Muscle layer of colon (tissue), 2 donors: ENCODE results near the gene RAB10.
"Not testable (repeated sequence)": the region's sequence is repeated elsewhere in the genome, so short reads cannot be mapped to it uniquely, and the experiment has no call there.

Experiments used
- H3K27ac ChIP-seq: one replicate; pipeline ENCODE4 v1.7.0; 2013; ENCODE audit warnings: low read depth, mild to moderate bottlenecking, low read length, moderate library complexity
- H3K27me3 ChIP-seq, 2 donors: one replicate each; pipeline ENCODE4 v1.7.0; 2013; ENCODE audit warnings: low read length in 2 of 2, mild to moderate bottlenecking in 2 of 2; ENCODE audit not compliant: insufficient read depth in 2 of 2, control insufficient read depth in 1 of 2
- H3K36me3 ChIP-seq: one replicate; pipeline ENCODE4 v1.7.0; 2013; ENCODE audit warnings: mild to moderate bottlenecking, low read length; ENCODE audit not compliant: insufficient read depth
- H3K4me1 ChIP-seq: one replicate; pipeline ENCODE4 v1.7.0; 2013; ENCODE audit warnings: mild to moderate bottlenecking, low read length; ENCODE audit not compliant: insufficient read depth
- H3K4me3 ChIP-seq, 2 donors: one replicate each; pipeline ENCODE4 v1.7.0; 2013; ENCODE audit warnings: low read length in 2 of 2, low read depth in 1 of 2, mild to moderate bottlenecking in 1 of 2, moderate library complexity in 1 of 2
- H3K9ac ChIP-seq: one replicate; pipeline ENCODE4 v1.7.0; 2013; ENCODE audit warnings: low read length
- H3K9me3 ChIP-seq: one replicate; pipeline ENCODE4 v1.7.0; 2013; ENCODE audit warnings: mild to moderate bottlenecking, low read length
- donor health status: abdominal sarcoma.
- donor health status: Adenocarcinoma of cecum.

Gene RAB10

GRCh38 chr2:26108701-26109100, 74.8 kb downstream of the RAB10 start:
- not testable (repeated sequence) for H3K4me1 ChIP-seq, H3K27me3 ChIP-seq, H3K9ac ChIP-seq, H3K4me3 ChIP-seq, H3K36me3 ChIP-seq, H3K27ac ChIP-seq, H3K9me3 ChIP-seq

GRCh38 chr2:26112201-26112600, 78.3 kb downstream of the RAB10 start:
- Histone ChIP-seq H3K9ac (no peak overlapping the region), H3K9me3 (no peaks in the 10 kb centered on the region), H3K36me3 (peaks cover 5% of the 10 kb centered on the region), H3K27ac (no peak overlapping the region), H3K4me3 (no peak overlapping the region), H3K27me3 (no peaks in the 10 kb centered on the region), H3K4me1 (no peaks in the 10 kb centered on the region)

GRCh38 chr2:26114151-26114550, 80.3 kb downstream of the RAB10 start:
- Histone ChIP-seq H3K27me3 (no peaks in the 10 kb centered on the region), H3K9me3 (no peaks in the 10 kb centered on the region), H3K27ac (no peak overlapping the region), H3K4me1 (peaks cover 7% of the 10 kb centered on the region), H3K9ac (no peak overlapping the region), H3K36me3 (peaks cover 5% of the 10 kb centered on the region), H3K4me3 (no peak overlapping the region)

- H3K4me1 ChIP-seq: peaks cover 12% of the 10 kb centered on the region
- H3K9me3 ChIP-seq: no peaks in the 10 kb centered on the region
- H3K9ac ChIP-seq: no peak overlapping the region
- H3K27me3 ChIP-seq: no peaks in the 10 kb centered on the region
- H3K27ac ChIP-seq: no peak overlapping the region
- no peaks in the 10 kb centered on the region for H3K36me3 ChIP-seq
- H3K4me3 ChIP-seq: no peak overlapping the region
Measured at GRCh38 chr2:26118682-26119081, 84.8 kb downstream of the RAB10 start.

- peaks cover 12% of the 10 kb centered on the region for H3K4me1 ChIP-seq
- no peak overlapping the region for H3K4me3 ChIP-seq
- H3K36me3 ChIP-seq: no peaks in the 10 kb centered on the region
- H3K9me3 ChIP-seq: no peaks in the 10 kb centered on the region
- H3K9ac ChIP-seq: no peak overlapping the region
- no peak overlapping the region for H3K27ac ChIP-seq
- no peaks in the 10 kb centered on the region for H3K27me3 ChIP-seq
Measured at GRCh38 chr2:26119521-26119920, 85.6 kb downstream of the RAB10 start.

- Histone ChIP-seq H3K36me3 (peaks cover 2% of the 10 kb centered on the region), H3K4me1 (peaks cover 12% of the 10 kb centered on the region), H3K27ac (no peak overlapping the region), H3K9ac (no peak overlapping the region), H3K4me3 (no peak overlapping the region), H3K27me3 (no peaks in the 10 kb centered on the region), H3K9me3 (no peaks in the 10 kb centered on the region)
Measured at GRCh38 chr2:26122630-26123029, 88.7 kb downstream of the RAB10 start.

GRCh38 chr2:26123426-26123825, 89.5 kb downstream of the RAB10 start:
- H3K27me3 ChIP-seq: no peaks in the 10 kb centered on the region
- H3K9ac ChIP-seq: no peak overlapping the region
- peaks cover 11% of the 10 kb centered on the region for H3K4me1 ChIP-seq
- peaks cover 9% of the 10 kb centered on the region for H3K36me3 ChIP-seq
- no peaks in the 10 kb centered on the region for H3K9me3 ChIP-seq
- H3K27ac ChIP-seq: no peak overlapping the region
- no peak overlapping the region for H3K4me3 ChIP-seq

GRCh38 chr2:26126074-26126473, 92.2 kb downstream of the RAB10 start:
- no peaks in the 10 kb centered on the region for H3K9me3 ChIP-seq
- H3K4me1 ChIP-seq: peaks cover 5% of the 10 kb centered on the region
- H3K4me3 ChIP-seq: no peak overlapping the region
- H3K9ac ChIP-seq: no peak overlapping the region
- no peaks in the 10 kb centered on the region for H3K27me3 ChIP-seq
- no peak overlapping the region for H3K27ac ChIP-seq
- peaks cover 16% of the 10 kb centered on the region for H3K36me3 ChIP-seq

GRCh38 chr2:26128176-26128575, 94.3 kb downstream of the RAB10 start:
- Histone ChIP-seq H3K9me3 (no peaks in the 10 kb centered on the region), H3K4me1 (no peaks in the 10 kb centered on the region), H3K4me3 (no peak overlapping the region), H3K27ac (no peak overlapping the region), H3K27me3 (no peaks in the 10 kb centered on the region), H3K9ac (no peak overlapping the region), H3K36me3 (peaks cover 16% of the 10 kb centered on the region)

- H3K27me3 ChIP-seq: no peaks in the 10 kb centered on the region
- H3K9ac ChIP-seq: no peak overlapping the region
- H3K4me1 ChIP-seq: no peaks in the 10 kb centered on the region
- H3K36me3 ChIP-seq: peaks cover 31% of the 10 kb centered on the region
- H3K4me3 ChIP-seq: no peak overlapping the region
- H3K27ac ChIP-seq: no peak overlapping the region
- no peaks in the 10 kb centered on the region for H3K9me3 ChIP-seq
Measured at GRCh38 chr2:26130763-26131162, 96.9 kb downstream of the RAB10 start.

GRCh38 chr2:26136451-26136850, 102.6 kb downstream of the RAB10 start:
- Histone ChIP-seq H3K36me3 (peaks cover 18% of the 10 kb centered on the region), H3K9ac (no peak overlapping the region), H3K27me3 (no peaks in the 10 kb centered on the region), H3K4me1 (no peaks in the 10 kb centered on the region), H3K27ac (no peak overlapping the region), H3K9me3 (no peaks in the 10 kb centered on the region), H3K4me3 (no peak overlapping the region)

GRCh38 chr2:26139269-26140183, 105.6 kb downstream of the RAB10 start:
- Histone ChIP-seq H3K36me3 (peaks cover 16% of the 10 kb centered on the region), H3K4me3 (no peak overlapping the region), H3K4me1 (no peaks in the 10 kb centered on the region), H3K27ac (no peak overlapping the region), H3K27me3 (no peaks in the 10 kb centered on the region), H3K9ac (no peak overlapping the region), H3K9me3 (no peaks in the 10 kb centered on the region)
